ENCODE results near the gene FGF1.

Gene FGF1

DNA sequence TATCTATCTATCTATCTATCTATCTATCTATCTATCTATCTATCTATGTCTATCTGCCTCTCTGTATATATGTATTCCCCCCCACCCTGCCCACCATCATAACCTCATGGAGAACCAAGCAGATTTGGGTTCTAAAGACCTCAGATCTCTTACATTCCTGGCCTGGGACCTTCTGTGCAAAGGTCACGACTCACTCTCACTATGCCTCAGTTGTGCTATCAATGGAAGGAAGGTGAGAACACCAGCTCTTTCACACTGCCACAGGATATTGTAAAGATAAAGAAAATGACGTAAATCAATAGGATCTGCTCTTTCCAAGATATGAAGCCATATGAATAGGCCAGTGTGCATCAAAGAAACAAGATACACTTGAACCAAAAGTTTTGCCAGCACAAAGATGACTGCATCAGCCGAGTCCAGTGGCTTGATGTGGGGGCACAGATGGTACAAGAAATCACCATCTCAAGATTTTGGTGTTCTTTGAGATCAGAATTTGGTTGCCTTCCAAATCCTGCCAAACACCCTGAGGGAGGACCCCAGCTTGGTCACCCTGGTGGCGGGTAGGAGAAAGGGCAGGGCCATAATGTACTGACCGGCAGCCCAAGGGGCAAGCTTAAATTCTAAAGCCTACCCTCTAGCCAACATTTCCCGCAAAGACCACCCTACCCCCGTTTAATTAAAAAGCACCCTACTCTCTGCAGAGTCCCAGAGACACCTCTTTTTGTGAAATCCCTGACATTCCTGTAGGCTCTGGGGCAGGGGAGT lies 8.4 kb upstream of the FGF1 start:
- intact Hi-C loops (cut with DNase I; ENCODE audit: low total_unique reads): no loop called here
- Histone ChIP-seq H3K4me1 (peaks cover 6 to 51% (median 29%) of the 10 kb centered on the region in 4 donors), H3K36me3 (no peaks in the 10 kb centered on the region), H3K27ac (no peak overlapping the region), H3K4me3 (no peak overlapping the region), H3K27me3 (no peaks in the 10 kb centered on the region), H3K9me3 (no peaks in the 10 kb centered on the region)
- no peak for DNase-seq
- TF ChIP-seq, protein P1, sequence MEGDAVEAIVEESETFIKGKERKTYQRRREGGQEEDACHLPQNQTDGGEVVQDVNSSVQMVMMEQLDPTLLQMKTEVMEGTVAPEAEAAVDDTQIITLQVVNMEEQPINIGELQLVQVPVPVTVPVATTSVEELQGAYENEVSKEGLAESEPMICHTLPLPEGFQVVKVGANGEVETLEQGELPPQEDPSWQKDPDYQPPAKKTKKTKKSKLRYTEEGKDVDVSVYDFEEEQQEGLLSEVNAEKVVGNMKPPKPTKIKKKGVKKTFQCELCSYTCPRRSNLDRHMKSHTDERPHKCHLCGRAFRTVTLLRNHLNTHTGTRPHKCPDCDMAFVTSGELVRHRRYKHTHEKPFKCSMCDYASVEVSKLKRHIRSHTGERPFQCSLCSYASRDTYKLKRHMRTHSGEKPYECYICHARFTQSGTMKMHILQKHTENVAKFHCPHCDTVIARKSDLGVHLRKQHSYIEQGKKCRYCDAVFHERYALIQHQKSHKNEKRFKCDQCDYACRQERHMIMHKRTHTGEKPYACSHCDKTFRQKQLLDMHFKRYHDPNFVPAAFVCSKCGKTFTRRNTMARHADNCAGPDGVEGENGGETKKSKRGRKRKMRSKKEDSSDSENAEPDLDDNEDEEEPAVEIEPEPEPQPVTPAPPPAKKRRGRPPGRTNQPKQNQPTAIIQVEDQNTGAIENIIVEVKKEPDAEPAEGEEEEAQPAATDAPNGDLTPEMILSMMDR (IDR thresholded peaks at IDR 0.05): no peak

DNA sequence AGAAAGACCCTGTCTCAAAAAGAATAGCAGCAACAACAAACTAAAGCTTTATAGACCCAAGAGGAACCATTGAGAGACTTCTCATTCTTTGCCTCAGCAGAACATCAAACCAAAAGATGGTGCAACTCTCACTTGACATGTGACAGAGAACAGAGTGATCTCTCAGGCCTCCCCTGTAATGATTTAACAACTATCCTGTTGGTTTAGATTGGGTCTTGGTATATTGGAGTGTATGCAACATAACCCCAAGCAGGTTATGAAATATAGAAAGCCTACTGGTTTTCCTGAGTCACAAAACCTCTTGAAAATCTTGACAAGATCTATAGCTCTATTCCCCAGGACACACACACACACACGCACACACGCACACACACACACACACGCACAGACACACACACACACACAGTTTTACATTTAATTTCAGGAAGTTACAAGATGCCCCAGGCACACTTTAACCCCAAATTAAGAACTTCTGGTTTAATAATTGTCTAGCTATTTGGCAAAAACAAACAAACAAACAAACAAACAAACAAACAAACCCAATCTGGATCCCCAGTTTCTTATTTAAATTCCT lies 6.5 kb upstream of the FGF1 start:
- intact Hi-C loops (cut with DNase I; ENCODE audit: low total_unique reads): no loop called here
- no peak for DNase-seq
- TF ChIP-seq, protein P1 (IDR thresholded peaks at IDR 0.05): no peak
- no peaks in the 10 kb centered on the region for H3K9me3 ChIP-seq
- peaks cover 2 to 51% (median 15%) of the 10 kb centered on the region in 4 donors for H3K4me1 ChIP-seq
- H3K36me3 ChIP-seq: no peaks in the 10 kb centered on the region
- H3K27me3 ChIP-seq: no peaks in the 10 kb centered on the region
- H3K4me3 ChIP-seq: no peak overlapping the region
- no peak overlapping the region for H3K27ac ChIP-seq

DNA sequence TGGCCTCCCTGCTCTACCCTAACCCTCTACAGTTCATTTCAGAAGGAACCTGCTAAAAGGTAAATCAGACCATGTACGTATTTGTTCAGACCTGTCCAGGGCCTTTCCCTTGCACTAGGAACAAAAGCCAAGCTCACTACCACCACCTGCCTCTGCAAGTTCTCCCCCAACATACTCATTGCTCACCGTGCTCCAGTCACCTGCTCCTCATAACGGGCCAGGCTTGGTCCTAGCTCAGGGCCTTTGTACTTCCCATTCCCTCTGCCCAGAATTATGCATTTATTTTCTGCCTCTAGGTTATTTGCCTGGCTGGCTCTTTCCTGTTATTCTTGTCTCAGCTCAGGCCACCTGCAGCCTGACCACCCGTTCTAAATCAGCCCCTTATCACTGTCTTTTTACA lies 4.8 kb upstream of the FGF1 start:
- intact Hi-C loops (cut with DNase I; ENCODE audit: low total_unique reads): no loop called here
- H3K36me3 ChIP-seq: no peaks in the 10 kb centered on the region
- no peak for DNase-seq
- H3K4me1 ChIP-seq: peaks cover 0 to 49% (median 16%) of the 10 kb centered on the region in 4 donors
- H3K9me3 ChIP-seq: no peaks in the 10 kb centered on the region
- TF ChIP-seq, protein P1 (IDR thresholded peaks at IDR 0.05): no peak
- H3K4me3 ChIP-seq: no peak overlapping the region
- H3K27ac ChIP-seq: no peak overlapping the region
- H3K27me3 ChIP-seq: no peaks in the 10 kb centered on the region

DNA sequence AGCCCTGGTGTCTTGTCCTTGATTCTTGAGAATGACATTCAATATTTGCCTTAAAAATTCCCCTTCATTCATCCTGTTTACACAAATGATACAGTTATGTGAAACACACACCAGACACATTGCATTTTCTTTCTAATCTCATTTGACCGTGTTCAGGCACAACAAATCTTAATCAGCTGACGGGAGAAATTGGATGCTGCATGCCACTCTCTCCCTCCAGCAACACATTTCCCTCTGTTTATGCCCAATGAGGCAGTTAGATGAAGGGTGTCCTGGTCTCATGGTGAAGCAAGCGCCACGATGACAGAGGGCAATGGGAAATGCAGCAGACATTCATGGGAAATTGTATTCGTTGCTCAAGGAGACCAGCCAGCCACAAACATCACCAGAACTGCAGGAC lies 3.2 kb upstream of the FGF1 start:
- DNase-seq: no peak
- TF ChIP-seq, protein P1 (IDR thresholded peaks at IDR 0.05): no peak
- intact Hi-C loops (cut with DNase I; ENCODE audit: low total_unique reads): no loop called here

DNA sequence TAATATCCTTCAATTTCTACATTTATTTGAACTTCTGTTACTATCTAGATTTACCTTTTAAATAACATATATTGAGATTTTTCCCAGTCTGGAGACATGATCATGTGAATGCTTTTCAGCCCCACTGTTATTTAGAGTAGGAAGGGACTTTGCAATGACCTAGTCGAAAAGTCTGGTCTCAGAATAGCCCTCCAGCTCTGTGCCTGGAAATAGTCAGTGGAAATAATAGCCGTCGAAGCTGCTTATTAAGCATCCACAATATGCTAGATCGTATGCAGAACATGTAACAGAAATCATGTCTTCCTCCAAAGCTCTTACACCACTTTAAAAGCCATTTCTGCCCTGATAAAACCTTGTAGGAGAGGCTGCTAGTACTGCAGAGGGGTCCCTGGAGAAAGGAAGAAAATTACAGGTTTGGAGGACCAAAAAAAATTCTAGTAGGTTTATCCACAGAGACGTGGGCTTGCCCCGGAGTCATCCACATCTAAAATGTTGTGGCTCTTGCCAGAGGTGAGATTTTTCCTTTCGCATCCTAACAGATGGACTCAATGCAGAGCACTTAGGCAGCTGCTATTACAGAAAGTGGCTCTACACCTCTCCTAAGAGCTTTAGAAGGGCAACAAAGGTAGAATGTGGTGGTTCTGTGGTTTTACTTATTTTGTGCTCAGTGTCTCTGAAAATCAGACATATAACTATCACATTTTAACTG lies 2.5 kb upstream of the FGF1 start:
- no peaks in the 10 kb centered on the region for H3K9me3 ChIP-seq
- DNase-seq: no peak
- H3K4me3 ChIP-seq: no peak overlapping the region
- peak overlapping the region; percentile 29 to 77 for H3K27ac ChIP-seq
- H3K36me3 ChIP-seq: no peaks in the 10 kb centered on the region
- TF ChIP-seq, protein P1 (IDR thresholded peaks at IDR 0.05): no peak
- peaks cover 0 to 49% (median 20%) of the 10 kb centered on the region in 4 donors for H3K4me1 ChIP-seq
- H3K27me3 ChIP-seq: no peaks in the 10 kb centered on the region
- intact Hi-C loops (cut with DNase I; ENCODE audit: low total_unique reads): no loop called here

More for the DNA sequence above, 3.2 kb upstream of the FGF1 start:
- H3K9me3 ChIP-seq: no peaks in the 10 kb centered on the region
- H3K27ac ChIP-seq: peak overlapping the region; percentile 29 to 77
- H3K36me3 ChIP-seq: no peaks in the 10 kb centered on the region
- no peaks in the 10 kb centered on the region for H3K27me3 ChIP-seq
- peaks cover 0 to 48% (median 20%) of the 10 kb centered on the region in 4 donors for H3K4me1 ChIP-seq
- H3K4me3 ChIP-seq: no peak overlapping the region
